ENCODE measurements around the gene ARPC1B.

- TF ChIP-seq CTCF (IDR thresholded peaks at IDR 0.05) (no peak), EZH2phosphoT487 (IDR thresholded peaks at IDR 0.05) (no peak), EZH2 (IDR thresholded peaks at IDR 0.05) (no peak)
Observed at GRCh38 chr7:99419323-99420021, 44.9 kb downstream of the ARPC1B start.

Measured in neural progenitor cell (in vitro differentiated cells).